ENCODE results near the gene IGF1R. TPM values are rescaled to one million over a fixed set of nuclear protein-coding genes. Genes with fewer than 3 reads are reported as not detected.

Gene IGF1R
- total RNA-seq, 3 donors from 2014 or later, result 34.7 to 65.2 (median 47.7) TPM

DNA sequence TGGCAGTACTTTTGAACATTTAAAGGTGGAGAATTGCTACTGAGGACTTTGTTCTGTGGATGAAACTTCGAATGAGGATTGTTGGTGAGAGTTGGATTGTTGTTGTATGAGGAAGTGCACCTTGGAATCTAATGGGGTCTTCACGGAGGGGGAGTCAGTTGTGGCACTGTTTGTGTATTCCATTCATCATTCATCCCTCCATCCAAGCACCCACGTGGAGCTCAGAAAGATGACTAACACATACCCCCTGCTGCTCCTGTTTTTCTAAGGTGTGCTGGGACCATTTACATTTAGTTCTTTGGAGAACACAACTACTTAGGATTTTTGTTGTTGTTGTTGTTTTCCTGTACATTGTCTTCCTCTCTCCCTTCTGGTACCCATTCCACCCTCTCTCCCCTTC is 122.6 kb downstream of the IGF1R start:
- no peak for ATAC-seq
- intact Hi-C loops (cut with DNase I, micrococcal nuclease), result no loop called here
- Histone ChIP-seq H3K9me3 (no peaks in the 10 kb centered on the region), H3K4me3 (no peak overlapping the region), H3K36me3 (ENCODE audit: low read depth) (no peaks in the 10 kb centered on the region), H3K4me1 (ENCODE audit: low read depth) (peaks cover 7% of the 10 kb centered on the region)
- no peak for TF ChIP-seq CTCF (IDR thresholded peaks at IDR 0.05)
- no peak for DNase-seq

GRCh38 chr15:98771541-98771940 is 123.2 kb downstream of the IGF1R start:
- H3K4me1 ChIP-seq (ENCODE audit: low read depth), result peaks cover 7% of the 10 kb centered on the region
- intact Hi-C loops (cut with DNase I, micrococcal nuclease), result no loop called here
- H3K36me3 ChIP-seq (ENCODE audit: low read depth), result no peaks in the 10 kb centered on the region
- no peak overlapping the region for H3K4me3 ChIP-seq
- no peaks in the 10 kb centered on the region for H3K9me3 ChIP-seq
- peak; percentile 44 for ATAC-seq
- no peak for TF ChIP-seq CTCF (IDR thresholded peaks at IDR 0.05)
- DNase-seq, result no peak

GRCh38 chr15:98772895-98773294 is 124.6 kb downstream of the IGF1R start:
- no peak for TF ChIP-seq CTCF (IDR thresholded peaks at IDR 0.05)
- intact Hi-C loops (cut with DNase I, micrococcal nuclease), result no loop called here

GRCh38 chr15:98773616-98774015 is 125.3 kb downstream of the IGF1R start:
- intact Hi-C loops (cut with DNase I, micrococcal nuclease), result no loop called here
- no peak for DNase-seq
- H3K9me3 ChIP-seq, result no peaks in the 10 kb centered on the region
- H3K4me1 ChIP-seq (ENCODE audit: low read depth), result peaks cover 7% of the 10 kb centered on the region
- H3K4me3 ChIP-seq, result no peak overlapping the region
- ATAC-seq, result no peak
- no peaks in the 10 kb centered on the region for H3K36me3 ChIP-seq (ENCODE audit: low read depth)
- TF ChIP-seq CTCF (IDR thresholded peaks at IDR 0.05), result no peak

More at GRCh38 chr15:98772895-98773294, 124.6 kb downstream of the IGF1R start:
- H3K36me3 ChIP-seq (ENCODE audit: low read depth), result no peaks in the 10 kb centered on the region
- no peaks in the 10 kb centered on the region for H3K9me3 ChIP-seq
- no peak for DNase-seq
- ATAC-seq, result no peak
- H3K4me3 ChIP-seq, result no peak overlapping the region
- peaks cover 7% of the 10 kb centered on the region for H3K4me1 ChIP-seq (ENCODE audit: low read depth)

DNA sequence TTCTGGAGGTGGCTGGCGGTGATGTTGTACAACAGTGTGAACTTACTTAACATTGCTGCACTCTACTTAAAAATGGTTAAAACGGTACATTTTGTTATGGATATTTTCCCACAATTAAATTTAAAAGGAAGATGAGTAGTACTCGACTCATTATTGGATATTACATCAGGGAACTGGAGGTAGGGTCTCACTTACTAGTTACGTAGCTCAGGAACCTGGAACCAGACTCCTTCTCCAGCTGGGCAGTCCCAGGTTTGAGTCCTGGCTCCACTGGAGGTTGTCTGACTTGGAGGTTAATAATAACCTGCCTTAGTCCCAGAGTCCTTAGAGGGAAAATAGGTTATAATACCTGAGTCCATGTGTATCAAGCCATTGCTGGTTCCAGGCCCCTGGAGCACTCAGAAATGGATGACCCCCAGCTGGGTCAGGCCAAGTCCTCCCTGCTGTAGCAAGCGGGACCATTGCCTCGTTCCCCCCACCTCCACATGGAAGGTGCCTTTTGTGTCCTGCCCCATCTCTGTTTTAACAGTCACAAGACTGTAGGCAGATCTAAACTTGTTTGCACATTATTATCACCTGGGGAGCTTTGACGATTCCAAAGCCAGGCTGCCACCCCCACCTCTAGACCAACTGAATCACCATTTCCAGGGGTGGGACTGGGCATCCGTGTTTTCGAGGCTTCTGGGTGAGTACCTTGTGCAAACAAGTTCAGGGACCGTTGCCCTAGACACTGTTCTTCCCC is 126.6 kb downstream of the IGF1R start:
- ATAC-seq (peak; percentile 11), DNase-seq (no peak)
- no peak overlapping the region for H3K4me3 ChIP-seq
- H3K9me3 ChIP-seq, result no peaks in the 10 kb centered on the region
- no peak for TF ChIP-seq CTCF (IDR thresholded peaks at IDR 0.05)
- intact Hi-C loops (cut with DNase I, micrococcal nuclease), result no loop called here
- peaks cover 7% of the 10 kb centered on the region for H3K4me1 ChIP-seq (ENCODE audit: low read depth)
- H3K36me3 ChIP-seq (ENCODE audit: low read depth), result no peaks in the 10 kb centered on the region
